ENCODE measurements around the gene HABP2.

HABP2 gene

GRCh38 chr10:113527211-113527906 is 25.5 kb upstream of the HABP2 start:
- no peak for DNase-seq (ENCODE audit: low spot score)

GRCh38 chr10:113528876-113529275 is 24.0 kb upstream of the HABP2 start:
- no peak for DNase-seq (ENCODE audit: low spot score)

GRCh38 chr10:113529575-113529974 is 23.3 kb upstream of the HABP2 start:
- DNase-seq (ENCODE audit: low spot score) = no peak

- DNase-seq (ENCODE audit: low spot score) = no peak
Measured at GRCh38 chr10:113530476-113530875, 22.4 kb upstream of the HABP2 start.

- no peak for DNase-seq (ENCODE audit: low spot score)
Measured at GRCh38 chr10:113532724-113533123, 20.1 kb upstream of the HABP2 start.

- DNase-seq (ENCODE audit: low spot score) = no peak
Measured at GRCh38 chr10:113533801-113534200, 19.1 kb upstream of the HABP2 start.

GRCh38 chr10:113534423-113534822 is 18.4 kb upstream of the HABP2 start:
- no peak for DNase-seq (ENCODE audit: low spot score)

- DNase-seq (ENCODE audit: low spot score) = no peak
Measured at GRCh38 chr10:113537672-113538071, 15.2 kb upstream of the HABP2 start.

- DNase-seq (ENCODE audit: low spot score) = no peak
Measured at GRCh38 chr10:113538151-113538550, 14.7 kb upstream of the HABP2 start.

- DNase-seq (ENCODE audit: low spot score) = peak; percentile 32
Measured at GRCh38 chr10:113539789-113540188, 13.1 kb upstream of the HABP2 start.

GRCh38 chr10:113540845-113541548 is 11.9 kb upstream of the HABP2 start:
- DNase-seq (ENCODE audit: low spot score) = peak; percentile 50

- DNase-seq (ENCODE audit: low spot score) = no peak
Measured at GRCh38 chr10:113541549-113541927, 11.3 kb upstream of the HABP2 start.

- no peak for DNase-seq (ENCODE audit: low spot score)
Measured at GRCh38 chr10:113543107-113543955, 9.5 kb upstream of the HABP2 start.

GRCh38 chr10:113544392-113544791 is 8.5 kb upstream of the HABP2 start:
- DNase-seq (ENCODE audit: low spot score) = no peak

GRCh38 chr10:113547426-113547825 is 5.4 kb upstream of the HABP2 start:
- DNase-seq (ENCODE audit: low spot score) = no peak

GRCh38 chr10:113549856-113550255 is 3.0 kb upstream of the HABP2 start:
- no peak for DNase-seq (ENCODE audit: low spot score)

GRCh38 chr10:113550365-113550764 is 2.5 kb upstream of the HABP2 start:
- DNase-seq (ENCODE audit: low spot score) = no peak

- no peak for DNase-seq (ENCODE audit: low spot score)
Measured at GRCh38 chr10:113552014-113552413, 839 bp upstream of the HABP2 start.

- DNase-seq (ENCODE audit: low spot score) = no peak
Measured at GRCh38 chr10:113553149-113553548, 296 bp downstream of the HABP2 start.

- DNase-seq (ENCODE audit: low spot score) = no peak
Measured at GRCh38 chr10:113554214-113554613, 1.4 kb downstream of the HABP2 start.

GRCh38 chr10:113555245-113555644 is 2.4 kb downstream of the HABP2 start:
- no peak for DNase-seq (ENCODE audit: low spot score)

- DNase-seq (ENCODE audit: low spot score) = no peak
Measured at GRCh38 chr10:113555751-113556150, 2.9 kb downstream of the HABP2 start.

- DNase-seq (ENCODE audit: low spot score) = no peak
Measured at GRCh38 chr10:113557424-113557862, 4.6 kb downstream of the HABP2 start.
